Suprapubic skin (tissue), 4 donors: ENCODE data around the gene EGFR.

ENCODE experiments used
- CTCF ChIP-seq, 2 donors: fragments of 200-600 bp in 1 of 2; fragments of 450-650 bp in 1 of 2; sonication (generic) in 1 of 2; IDR thresholded peaks; one replicate each; pipeline ENCODE4 v1.5.1; 2016 to 2019; ENCODE audit warnings: antibody characterized with exemption in 2 of 2, mild to moderate bottlenecking in 1 of 2, moderate library complexity in 1 of 2
- EP300 ChIP-seq: sonication (generic); formaldehyde crosslinking; IDR thresholded peaks from one replicate; pipeline ENCODE4 v1.6.1; 2017; ENCODE audit warnings: antibody characterized with exemption
- POLR2A ChIP-seq, 2 donors: fragments of 450-650 bp; IDR thresholded peaks; one replicate each; pipeline ENCODE4 v1.6.1; 2017; ENCODE audit warnings: antibody characterized with exemption in 2 of 2, mild to moderate bottlenecking in 2 of 2, moderate library complexity in 2 of 2
- POLR2AphosphoS5 ChIP-seq, 3 donors: sonication (generic); formaldehyde crosslinking; IDR thresholded peaks; one replicate each; pipeline ENCODE4 v1.6.1; 2017; ENCODE audit warnings: antibody characterized with exemption in 3 of 3

- TF ChIP-seq CTCF (IDR thresholded peaks at IDR 0.05) (no peak), POLR2AphosphoS5 (IDR thresholded peaks at IDR 0.05) (no peak), POLR2A (IDR thresholded peaks at IDR 0.05) (no peak), EP300 (no peak)
Measured at GRCh38 chr7:55157764-55158105, 138.9 kb downstream of the EGFR start.
